Prostate gland (tissue), 2 donors: ENCODE measurements around the gene GNA14. TPM values are rescaled to one million over a fixed set of nuclear protein-coding genes. Genes with fewer than 3 reads are reported as not detected.
A peak's percentile ranks its signal among the peaks of the same experiment; 100 is the strongest.

Source experiments
- DNase-seq: peaks from one replicate; pipeline ENCODE4 v3.0.0-alpha.2; 2019; ENCODE audit warnings: low spot score
- H3K27ac ChIP-seq, 2 donors: fragments of 200-600 bp; sonication (generic); 2 replicates each; pipeline ENCODE4 v1.5.1; 2017 to 2019
- H3K27me3 ChIP-seq: fragments of 200-600 bp; sonication (generic); replicated peaks from 2 replicates; pipeline ENCODE4 v1.5.1; 2019; ENCODE audit not compliant: insufficient read depth
- H3K36me3 ChIP-seq, 2 donors: fragments of 200-600 bp; sonication (generic); 1 replicate in 1 of 2; 2 replicates in 1 of 2; pipeline versions ENCODE4 v1.5.1 to v1.8.1; 2017 to 2019
- H3K4me1 ChIP-seq: fragments of 200-600 bp; sonication (generic); replicated peaks from 2 replicates; pipeline ENCODE4 v1.5.1; 2019
- H3K4me3 ChIP-seq, 2 donors: fragments of 200-600 bp; sonication (generic); 2 replicates each; pipeline ENCODE4 v1.5.1; 2017 to 2019
- H3K9me3 ChIP-seq: fragments of 200-600 bp; sonication (generic); 2 replicates; pipeline ENCODE4 v1.5.1; 2017
- POLR2A ChIP-seq: fragments of 450-650 bp; IDR thresholded peaks from one replicate; pipeline ENCODE4 v1.6.1; 2016; ENCODE audit warnings: antibody characterized with exemption, mild to moderate bottlenecking
- POLR2AphosphoS5 ChIP-seq: sonication (generic); formaldehyde crosslinking; IDR thresholded peaks from one replicate; pipeline ENCODE4 v1.6.1; 2017; ENCODE audit warnings: antibody characterized with exemption
- WGBS: methylation state at CpG from one replicate; pipeline ENCODE4 v1.1.5; 2018; 5-methylcytosine and 5-hydroxymethylcytosine counted together
- intact Hi-C: fragments of 100-400 bp; cut with DNase I; formaldehyde crosslinking; loops from one replicate; pipeline ENCODE4 v1.14.2; 2022
- total RNA-seq, 2 donors: library from RNA; depleted of rRNA; stranded (reverse); fragments of >200 nt; gene quantifications; one replicate each; pipeline ENCODE4 v1.1.0, GENCODE V29; 2016
- TF ChIP-seq, protein P1 (sequence below), 4 experiments: fragments of 200-600 bp in 2 of 4; fragments of 450-650 bp in 2 of 4; sonication (generic) in 2 of 4; IDR thresholded peaks; 1 replicate in 3 of 4; 2 replicates in 1 of 4; pipeline ENCODE4 v1.5.1; 2016 to 2019; ENCODE audit warnings: antibody characterized with exemption in 4 of 4, mild to moderate bottlenecking in 2 of 4, moderate library complexity in 2 of 4

GNA14 gene
- total RNA-seq, 2 donors from 2014 or later: 2.4 to 5.5 TPM

GRCh38 chr9:77616191-77616590 is 31.9 kb downstream of the GNA14 start:
- H3K4me3 ChIP-seq: no peak overlapping the region
- WGBS: 81% methylated on average over 4 of the region's 4 CpGs
- no peak for DNase-seq
- no peaks in the 10 kb centered on the region for H3K9me3 ChIP-seq
- no peak overlapping the region for H3K27ac ChIP-seq
- intact Hi-C loops: no loop called here
- H3K27me3 ChIP-seq: no peaks in the 10 kb centered on the region
- no peaks in the 10 kb centered on the region for H3K36me3 ChIP-seq
- TF ChIP-seq POLR2AphosphoS5 (no peak), POLR2A (no peak)
- TF ChIP-seq, protein P1, sequence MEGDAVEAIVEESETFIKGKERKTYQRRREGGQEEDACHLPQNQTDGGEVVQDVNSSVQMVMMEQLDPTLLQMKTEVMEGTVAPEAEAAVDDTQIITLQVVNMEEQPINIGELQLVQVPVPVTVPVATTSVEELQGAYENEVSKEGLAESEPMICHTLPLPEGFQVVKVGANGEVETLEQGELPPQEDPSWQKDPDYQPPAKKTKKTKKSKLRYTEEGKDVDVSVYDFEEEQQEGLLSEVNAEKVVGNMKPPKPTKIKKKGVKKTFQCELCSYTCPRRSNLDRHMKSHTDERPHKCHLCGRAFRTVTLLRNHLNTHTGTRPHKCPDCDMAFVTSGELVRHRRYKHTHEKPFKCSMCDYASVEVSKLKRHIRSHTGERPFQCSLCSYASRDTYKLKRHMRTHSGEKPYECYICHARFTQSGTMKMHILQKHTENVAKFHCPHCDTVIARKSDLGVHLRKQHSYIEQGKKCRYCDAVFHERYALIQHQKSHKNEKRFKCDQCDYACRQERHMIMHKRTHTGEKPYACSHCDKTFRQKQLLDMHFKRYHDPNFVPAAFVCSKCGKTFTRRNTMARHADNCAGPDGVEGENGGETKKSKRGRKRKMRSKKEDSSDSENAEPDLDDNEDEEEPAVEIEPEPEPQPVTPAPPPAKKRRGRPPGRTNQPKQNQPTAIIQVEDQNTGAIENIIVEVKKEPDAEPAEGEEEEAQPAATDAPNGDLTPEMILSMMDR (IDR thresholded peaks at IDR 0.05): no peak
- no peaks in the 10 kb centered on the region for H3K4me1 ChIP-seq

DNA sequence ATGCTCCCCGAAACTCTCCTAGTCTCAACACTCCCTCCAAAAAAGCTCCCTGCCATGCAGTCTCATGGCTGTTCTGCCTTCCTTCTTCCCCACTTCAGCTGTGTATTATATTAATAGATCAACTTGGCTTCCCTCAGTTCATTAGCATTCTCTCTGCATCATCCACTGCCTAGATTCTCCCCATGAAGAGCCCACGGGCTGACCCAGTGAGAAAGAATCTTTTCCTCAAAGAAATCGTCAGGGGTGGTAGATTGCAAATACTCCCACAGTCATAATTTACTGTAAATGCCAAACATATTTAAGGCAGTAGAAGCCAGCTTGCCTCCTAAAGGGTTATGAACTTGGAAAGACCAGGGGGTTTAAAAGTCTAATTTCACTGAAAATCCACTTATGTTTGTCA is 33.5 kb downstream of the GNA14 start:
- Histone ChIP-seq H3K27me3 (no peaks in the 10 kb centered on the region), H3K9me3 (no peaks in the 10 kb centered on the region), H3K27ac (no peak overlapping the region), H3K4me1 (no peaks in the 10 kb centered on the region), H3K36me3 (no peaks in the 10 kb centered on the region), H3K4me3 (no peak overlapping the region)
- 51% methylated on average over 3 of the region's 3 CpGs for WGBS
- TF ChIP-seq POLR2AphosphoS5: no peak
- TF ChIP-seq POLR2A: no peak
- TF ChIP-seq, protein P1 (IDR thresholded peaks at IDR 0.05): no peak
- intact Hi-C loops: no loop called here
- DNase-seq: no peak

DNA sequence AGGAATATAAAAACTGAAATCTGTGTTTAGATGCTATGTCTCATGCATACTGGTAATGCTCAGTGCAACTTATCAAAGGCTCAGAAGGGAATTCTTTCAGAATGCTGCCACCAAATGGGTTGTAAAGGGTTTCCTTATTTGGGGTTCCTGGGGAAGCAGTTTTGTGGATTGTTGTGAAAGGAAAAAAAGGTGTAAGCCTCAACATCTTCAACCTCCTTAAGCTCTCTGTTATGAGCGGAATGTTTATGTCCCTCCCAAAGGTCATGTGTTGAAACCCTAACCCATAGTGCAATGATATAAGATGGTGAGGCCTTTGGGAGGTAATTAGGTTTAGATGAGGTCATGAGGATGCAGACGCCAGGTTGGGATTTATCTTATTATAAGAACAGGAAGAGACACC is 41.6 kb downstream of the GNA14 start:
- no peak for DNase-seq
- Histone ChIP-seq H3K36me3 (no peaks in the 10 kb centered on the region), H3K27me3 (no peaks in the 10 kb centered on the region), H3K9me3 (no peaks in the 10 kb centered on the region), H3K27ac (peak overlapping the region in 1 of 2 donors; percentile 21), H3K4me3 (no peak overlapping the region), H3K4me1 (no peaks in the 10 kb centered on the region)
- intact Hi-C loops: no loop called here
- TF ChIP-seq POLR2AphosphoS5: no peak
- no peak for TF ChIP-seq POLR2A
- TF ChIP-seq, protein P1 (IDR thresholded peaks at IDR 0.05): no peak
- WGBS: 73% methylated on average over 2 of the region's 2 CpGs

DNA sequence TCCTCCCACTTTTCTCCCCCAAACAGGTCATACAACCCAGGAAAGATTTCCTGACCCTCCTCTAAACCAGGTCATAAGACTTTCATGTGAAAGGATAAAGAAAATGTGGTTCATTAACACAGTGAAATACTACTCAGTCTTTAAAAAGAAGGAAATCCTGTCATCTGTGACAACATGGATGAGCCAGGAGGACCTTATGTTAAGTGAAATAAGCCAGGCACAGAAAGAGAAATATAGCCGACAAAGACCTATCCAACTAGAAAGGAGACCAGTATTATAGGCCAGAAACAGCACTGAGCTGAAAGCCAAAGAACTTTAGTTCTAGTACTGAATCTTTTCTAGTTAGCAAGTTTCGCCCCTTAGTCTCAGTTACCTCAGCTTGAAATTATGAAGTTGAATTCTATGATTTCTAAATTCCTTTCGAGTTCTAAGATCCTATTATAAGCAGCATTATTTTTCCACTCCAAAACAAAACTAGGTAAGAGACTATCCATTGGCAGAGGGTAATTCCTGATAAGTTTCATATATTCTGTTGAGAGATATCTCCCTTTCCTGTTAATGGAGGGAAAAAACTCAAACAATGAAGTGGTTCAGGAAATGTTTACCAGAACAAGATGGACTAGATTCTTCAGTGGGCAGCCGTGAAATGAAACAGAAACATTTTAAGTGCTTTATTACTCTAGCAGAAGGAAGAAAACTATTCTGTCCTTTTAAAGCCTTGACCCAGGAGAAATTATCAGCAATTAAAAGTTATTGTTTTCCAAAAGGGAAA is 42.5 kb downstream of the GNA14 start:
- intact Hi-C loops: no loop called here
- Histone ChIP-seq H3K27ac (peak overlapping the region in 1 of 2 donors; percentile 21), H3K9me3 (no peaks in the 10 kb centered on the region), H3K4me3 (no peak overlapping the region), H3K36me3 (no peaks in the 10 kb centered on the region), H3K4me1 (no peaks in the 10 kb centered on the region), H3K27me3 (no peaks in the 10 kb centered on the region)
- DNase-seq: no peak
- WGBS: 61% methylated on average over 4 of the region's 4 CpGs
- TF ChIP-seq POLR2A (no peak), POLR2AphosphoS5 (no peak)
- TF ChIP-seq, protein P1 (IDR thresholded peaks at IDR 0.05): no peak

DNA sequence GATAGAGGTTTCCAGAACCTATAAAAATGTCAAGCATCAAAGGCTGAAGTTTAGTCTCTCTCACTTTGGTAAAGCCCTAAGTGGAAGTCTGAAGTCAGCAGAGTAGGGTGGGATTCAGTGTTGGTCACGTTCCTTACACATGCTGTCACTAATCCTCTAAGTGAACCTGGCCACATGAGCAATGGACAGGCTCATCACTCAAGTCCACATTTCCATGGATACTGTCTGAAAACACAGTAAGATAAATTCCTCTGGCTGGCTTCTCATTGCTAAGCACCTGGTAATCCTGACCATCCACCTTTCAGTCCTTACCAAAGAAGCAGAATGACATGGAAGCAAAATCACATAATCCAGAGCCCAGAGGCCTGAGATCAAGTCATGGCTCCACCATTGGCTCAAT is 43.8 kb downstream of the GNA14 start:
- no peak overlapping the region for H3K4me3 ChIP-seq
- 42% methylated on average over 1 of the region's 1 CpG for WGBS
- no peak overlapping the region for H3K27ac ChIP-seq
- no peaks in the 10 kb centered on the region for H3K9me3 ChIP-seq
- intact Hi-C loops: no loop called here
- no peaks in the 10 kb centered on the region for H3K27me3 ChIP-seq
- TF ChIP-seq, protein P1 (IDR thresholded peaks at IDR 0.05): no peak
- TF ChIP-seq POLR2A (no peak), POLR2AphosphoS5 (no peak)
- no peaks in the 10 kb centered on the region for H3K4me1 ChIP-seq
- no peaks in the 10 kb centered on the region for H3K36me3 ChIP-seq
- DNase-seq: no peak
